T-cell (primary cell): Measurements from ENCODE around the gene ODF4. TPM values are rescaled to one million over a fixed set of nuclear protein-coding genes. Genes with fewer than 3 reads are reported as not detected.

Experiments used
- ATAC-seq, 4 experiments: fragments of 200-7000 bp in 3 of 4; fragments of 150-1000 bp in 1 of 4; cut with Tn5 transposase; replicated peaks in 1 of 4; 1 replicate in 3 of 4; 2 replicates in 1 of 4; pipeline ENCODE4 v1.10.0; 2021; ENCODE audit warnings: moderate library complexity in 3 of 4, mild to moderate bottlenecking in 2 of 4, moderate number of reproducible peaks in 1 of 4
- CTCF ChIA-PET, 2 donors: fragments of 300-600 bp; sonication (Branson Sonifier 250); formaldehyde crosslinking; loops; one replicate each; lab custom pipeline; 2022; ENCODE audit warnings: antibody characterized with exemption in 2 of 2; lab: Charles Lee
- POLR2A ChIA-PET, 2 donors: fragments of 300-600 bp; sonication (Branson Sonifier 250); formaldehyde crosslinking; loops; one replicate each; lab custom pipeline; 2022; ENCODE audit warnings: antibody characterized with exemption in 2 of 2; lab: Charles Lee
- DNase-seq, 35 experiments: peaks; one replicate each; pipeline versions ENCODE4 v3.0.0 to v3.0.0-alpha.2; 2013 to 2023
- H3K27ac ChIP-seq: one replicate; pipeline ENCODE4 v1.5.1; 2013; ENCODE audit warnings: low read length
- H3K27me3 ChIP-seq, 2 experiments: replicated peaks in 1 of 2; 1 replicate in 1 of 2; 2 replicates in 1 of 2; pipeline versions ENCODE4 v1.6.1 to v1.7.0; 2013; ENCODE audit warnings: low read length in 1 of 2, mixed read lengths in 1 of 2; ENCODE audit not compliant: control insufficient read depth in 2 of 2, insufficient read depth in 2 of 2; ENCODE audit errors: extremely low read depth in 1 of 2
- H3K36me3 ChIP-seq, 2 donors: 1 replicate in 1 of 2; 2 replicates in 1 of 2; pipeline versions ENCODE4 v1.6.1 to v1.7.0; 2013; ENCODE audit warnings: low read length in 1 of 2; ENCODE audit not compliant: control insufficient read depth in 2 of 2, insufficient read depth in 1 of 2; ENCODE audit errors: extremely low read depth in 1 of 2
- H3K4me1 ChIP-seq, 2 experiments: 1 replicate in 1 of 2; 2 replicates in 1 of 2; pipeline versions ENCODE4 v1.6.1 to v1.7.0; 2013; ENCODE audit warnings: low read length in 2 of 2, mixed read lengths in 1 of 2; ENCODE audit not compliant: insufficient read depth in 2 of 2, control insufficient read depth in 1 of 2; ENCODE audit errors: extremely low read depth in 1 of 2
- H3K4me3 ChIP-seq, 2 donors: 1 replicate in 1 of 2; 2 replicates in 1 of 2; pipeline versions ENCODE4 v1.5.1 to v1.7.0; 2013; ENCODE audit warnings: mild to moderate bottlenecking in 2 of 2, low read length in 1 of 2, moderate library complexity in 1 of 2; ENCODE audit not compliant: control insufficient read depth in 1 of 2; ENCODE audit errors: extremely low read depth in 1 of 2
- H3K9me3 ChIP-seq: 2 replicates; pipeline ENCODE4 v1.7.0; 2013
- H3K27ac Mint-ChIP-seq, 2 donors: one replicate each; pipeline ENCODE4 v1.8.0; 2020 to 2021; ENCODE audit warnings: mild to moderate bottlenecking in 2 of 2, mixed read lengths in 2 of 2
- H3K27me3 Mint-ChIP-seq, 2 donors: one replicate each; pipeline ENCODE4 v1.8.0; 2021 to 2022; ENCODE audit warnings: mixed read lengths in 2 of 2
- H3K36me3 Mint-ChIP-seq: one replicate; pipeline ENCODE4 v1.8.0; 2021; ENCODE audit warnings: mixed read lengths
- H3K4me1 Mint-ChIP-seq, 3 donors: one replicate each; pipeline ENCODE4 v1.8.0; 2020 to 2022; ENCODE audit warnings: mixed read lengths in 3 of 3, mild to moderate bottlenecking in 1 of 3
- H3K4me3 Mint-ChIP-seq, 3 donors: one replicate each; pipeline ENCODE4 v1.8.0; 2020 to 2022; ENCODE audit warnings: mild to moderate bottlenecking in 3 of 3, mixed read lengths in 3 of 3, moderate library complexity in 3 of 3
- H3K9me3 Mint-ChIP-seq, 3 donors: one replicate each; pipeline ENCODE4 v1.8.0; 2020 to 2022; ENCODE audit warnings: mixed read lengths in 3 of 3
- whole genome bisulfite sequencing: methylation state at CpG from one replicate; pipeline ENCODE4 v1.1.5; 2013; ENCODE audit warnings: missing lambda C conversion rate; ENCODE audit not compliant: insufficient coverage; 5-methylcytosine and 5-hydroxymethylcytosine counted together
- total RNA-seq, 35 experiments: library from RNA in 6 of 35; stranded (reverse) in 6 of 35; fragments of 120-200 nt in 1 of 35; gene quantifications; one replicate each; pipeline versions ENCODE4 v1.2.1 to v1.2.4 and lab custom pipeline; 2013 to 2026

The ODF4 gene
- total RNA-seq, 5 donors from 2014 or later (not counting 1 experiment from before 2014, with no cell fraction given) = not detected

- POLR2A ChIA-PET = interaction anchor here in 1 of 2 donors (0.7 kb wide), 1 partner anchor 108 kb away, joined by 3 read pairs; no protein-coding TSS in a partner anchor
- no peaks in the 10 kb centered on the region for H3K36me3 ChIP-seq
- peaks cover 9 to 18% (median 11%) of the 10 kb centered on the region in 3 donors for H3K4me1 Mint-ChIP-seq
- H3K4me3 Mint-ChIP-seq = no peak overlapping the region
- no peak overlapping the region for H3K27ac ChIP-seq
- H3K27me3 ChIP-seq = no peaks in the 10 kb centered on the region
- H3K9me3 ChIP-seq = no peaks in the 10 kb centered on the region
- CTCF ChIA-PET = interaction anchor here (0.6 to 1.4 kb wide), 13 partner anchors 53 to 792 kb away, joined by 3 to 6 read pairs (median 3); partner anchors contain the start of gene CTC1 (in 1 of the 2)
- WGBS = no CpG with 5 or more reads among the region's 8 CpGs
- peaks cover 0 to 8% of the 10 kb centered on the region in 2 experiments for H3K4me1 ChIP-seq
- peak overlapping the region in 1 of 2 donors; percentile 65 for H3K27ac Mint-ChIP-seq
- peak; percentile 35 to 84 (median 57) for DNase-seq
- no peaks in the 10 kb centered on the region for H3K36me3 Mint-ChIP-seq
- H3K9me3 Mint-ChIP-seq = no peaks in the 10 kb centered on the region
- H3K27me3 Mint-ChIP-seq = no peaks in the 10 kb centered on the region
- no peak overlapping the region for H3K4me3 ChIP-seq
- ATAC-seq = peak; percentile 89 to 93 (median 92)
These were observed 38.9 kb upstream of the ODF4 start for GRCh38 chr17:8300627-8301242.

- no peak overlapping the region for H3K4me3 Mint-ChIP-seq
- no peaks in the 10 kb centered on the region for H3K36me3 Mint-ChIP-seq
- Histone ChIP-seq H3K9me3 (no peaks in the 10 kb centered on the region), H3K4me1 (peaks cover 0 to 7% of the 10 kb centered on the region in 2 experiments), H3K36me3 (no peaks in the 10 kb centered on the region), H3K4me3 (no peak overlapping the region), H3K27me3 (peaks cover 0 to 56% of the 10 kb centered on the region in 2 experiments), H3K27ac (no peak overlapping the region)
- DNase-seq (no peak), ATAC-seq (no peak)
- WGBS = 40% methylated on average over 2 of the region's 10 CpGs
- H3K27ac Mint-ChIP-seq = no peak overlapping the region
- H3K9me3 Mint-ChIP-seq = no peaks in the 10 kb centered on the region
- H3K4me1 Mint-ChIP-seq = peaks cover 0 to 2% (median 0%) of the 10 kb centered on the region in 3 donors
- ChIA-PET CTCF (no interaction called here), POLR2A (interaction anchor here in 1 of 2 donors (0.6 kb wide), 1 partner anchor 514 kb away, joined by 7 read pairs; no protein-coding TSS in a partner anchor)
- peaks cover 5 to 20% of the 10 kb centered on the region in 2 donors for H3K27me3 Mint-ChIP-seq
These were observed 29.0 kb upstream of the ODF4 start for GRCh38 chr17:8310601-8311123.

GRCh38 chr17:8311131-8311790, 28.4 kb upstream of the ODF4 start:
- POLR2A ChIA-PET = no interaction called here
- H3K4me3 Mint-ChIP-seq = no peak overlapping the region
- Histone ChIP-seq H3K27me3 (peaks cover 0 to 62% of the 10 kb centered on the region in 2 experiments), H3K4me3 (no peak overlapping the region), H3K36me3 (no peaks in the 10 kb centered on the region), H3K9me3 (no peaks in the 10 kb centered on the region), H3K27ac (no peak overlapping the region), H3K4me1 (peaks cover 0 to 7% of the 10 kb centered on the region in 2 experiments)
- 86% methylated on average over 16 of the region's 25 CpGs for WGBS
- H3K27me3 Mint-ChIP-seq = peaks cover 5 to 25% of the 10 kb centered on the region in 2 donors
- H3K36me3 Mint-ChIP-seq = no peaks in the 10 kb centered on the region
- DNase-seq = no peak
- H3K9me3 Mint-ChIP-seq = no peaks in the 10 kb centered on the region
- no peak overlapping the region for H3K27ac Mint-ChIP-seq
- H3K4me1 Mint-ChIP-seq = peaks cover 0 to 2% (median 0%) of the 10 kb centered on the region in 3 donors
- CTCF ChIA-PET = no interaction called here
- ATAC-seq = no peak

- CTCF ChIA-PET = interaction anchor here (0.6 to 0.7 kb wide), 4 partner anchors 96 to 665 kb away, joined by 3 to 8 read pairs (median 6); no protein-coding TSS in a partner anchor
- H3K27me3 Mint-ChIP-seq = peaks cover 5 to 27% of the 10 kb centered on the region in 2 donors
- Histone ChIP-seq H3K4me3 (no peak overlapping the region), H3K9me3 (no peaks in the 10 kb centered on the region), H3K4me1 (peaks cover 0 to 7% of the 10 kb centered on the region in 2 experiments), H3K27ac (no peak overlapping the region), H3K27me3 (peaks cover 0 to 66% of the 10 kb centered on the region in 2 experiments), H3K36me3 (no peaks in the 10 kb centered on the region)
- ATAC-seq = no peak
- H3K4me1 Mint-ChIP-seq = peaks cover 0 to 2% (median 0%) of the 10 kb centered on the region in 3 donors
- POLR2A ChIA-PET = no interaction called here
- H3K4me3 Mint-ChIP-seq = no peak overlapping the region
- 82% methylated on average over 10 of the region's 13 CpGs for WGBS
- no peaks in the 10 kb centered on the region for H3K9me3 Mint-ChIP-seq
- no peak for DNase-seq
- no peak overlapping the region for H3K27ac Mint-ChIP-seq
- no peaks in the 10 kb centered on the region for H3K36me3 Mint-ChIP-seq
These were observed 27.4 kb upstream of the ODF4 start for GRCh38 chr17:8312251-8312650.

GRCh38 chr17:8312726-8313600, 26.7 kb upstream of the ODF4 start:
- no peak overlapping the region for H3K27ac Mint-ChIP-seq
- Histone ChIP-seq H3K4me3 (no peak overlapping the region), H3K9me3 (no peaks in the 10 kb centered on the region), H3K4me1 (peaks cover 0 to 7% of the 10 kb centered on the region in 2 experiments), H3K27me3 (peaks cover 0 to 66% of the 10 kb centered on the region in 2 experiments), H3K36me3 (no peaks in the 10 kb centered on the region), H3K27ac (no peak overlapping the region)
- H3K4me1 Mint-ChIP-seq = peaks cover 0 to 2% (median 0%) of the 10 kb centered on the region in 3 donors
- CTCF ChIA-PET = interaction anchor here in 1 of 2 donors (0.6 to 0.7 kb wide), 2 partner anchors 118 to 146 kb away, joined by 5 to 7 read pairs; no protein-coding TSS in a partner anchor
- ATAC-seq (no peak), DNase-seq (no peak)
- POLR2A ChIA-PET = interaction anchor here in 1 of 2 donors (0.7 kb wide), 1 partner anchor 179 kb away, joined by 3 read pairs; no protein-coding TSS in a partner anchor
- H3K4me3 Mint-ChIP-seq = no peak overlapping the region
- H3K9me3 Mint-ChIP-seq = no peaks in the 10 kb centered on the region
- no peaks in the 10 kb centered on the region for H3K36me3 Mint-ChIP-seq
- peaks cover 5 to 27% of the 10 kb centered on the region in 2 donors for H3K27me3 Mint-ChIP-seq
- WGBS = 88% methylated on average over 1 of the region's 16 CpGs
